ENCODE data around the gene ANKRD39.

- no peak for TF ChIP-seq SRF (IDR thresholded peaks at IDR 0.05; ENCODE audit: low read depth, low read length)
- TF ChIP-seq, protein P1, sequence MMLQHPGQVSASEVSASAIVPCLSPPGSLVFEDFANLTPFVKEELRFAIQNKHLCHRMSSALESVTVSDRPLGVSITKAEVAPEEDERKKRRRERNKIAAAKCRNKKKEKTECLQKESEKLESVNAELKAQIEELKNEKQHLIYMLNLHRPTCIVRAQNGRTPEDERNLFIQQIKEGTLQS (IDR thresholded peaks at IDR 0.05; ENCODE audit: insufficient read depth, low read depth, low read length) = no peak
- no peak for TF ChIP-seq CHD2 (IDR thresholded peaks at IDR 0.05; ENCODE audit: low read length)
- TF ChIP-seq CTCF (IDR thresholded peaks at IDR 0.05; ENCODE audit: control extremely low read depth in 1 of 3, insufficient read depth in 1 of 3, low read depth in 1 of 3, low read length in 3 of 3) = no peak
- TF ChIP-seq TCF12 (IDR thresholded peaks at IDR 0.05; ENCODE audit: low read depth, low read length) = no peak
- TF ChIP-seq JUN (IDR thresholded peaks at IDR 0.05; ENCODE audit: low read depth, low read length) = no peak
- TF ChIP-seq TAF1 (IDR thresholded peaks at IDR 0.05; ENCODE audit: low read depth, low read length) = no peak
- TF ChIP-seq, protein P2, sequence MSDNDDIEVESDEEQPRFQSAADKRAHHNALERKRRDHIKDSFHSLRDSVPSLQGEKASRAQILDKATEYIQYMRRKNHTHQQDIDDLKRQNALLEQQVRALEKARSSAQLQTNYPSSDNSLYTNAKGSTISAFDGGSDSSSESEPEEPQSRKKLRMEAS (IDR thresholded peaks at IDR 0.05) = no peak
These were observed 16.5 kb upstream of the ANKRD39 start for GRCh38 chr2:96874198-96874831.

Measured in H1 (cell line).